Measurements from ENCODE around the gene KIFBP.

DNA sequence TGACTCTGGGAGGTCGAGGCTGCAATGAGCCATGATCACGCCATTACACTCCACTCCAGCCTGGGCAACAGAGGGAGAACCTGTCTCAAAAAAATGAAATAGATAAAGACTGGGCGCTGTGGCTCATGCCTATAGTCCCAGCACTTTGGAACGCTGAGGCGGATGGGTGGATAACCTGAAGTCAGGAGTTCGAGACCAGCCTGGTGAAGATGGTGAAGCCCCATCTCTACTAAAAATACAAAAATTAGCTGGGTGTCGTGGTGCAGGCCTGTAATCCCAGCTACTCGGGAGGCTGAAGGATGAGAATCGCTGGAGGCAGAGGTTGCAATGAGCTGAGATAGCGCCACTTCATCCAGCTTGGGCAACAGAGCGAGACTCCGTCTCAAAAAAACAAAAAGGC, 33.7 kb upstream of the KIFBP start:
- TF ChIP-seq POLR2A (IDR thresholded peaks at IDR 0.05; ENCODE audit: low read depth, low read length), result no peak
- TF ChIP-seq POLR2AphosphoS5 (IDR thresholded peaks at IDR 0.05; ENCODE audit: low read depth, low read length), result no peak

Data from GM12892 (cell line).